ENCODE results near the gene PTGR1. TPM values are rescaled to one million over a fixed set of nuclear protein-coding genes. Genes with fewer than 3 reads are reported as not detected.

Gene PTGR1
- total RNA-seq, 1 experiment from 2014 or later = 41.6 TPM

- TF ChIP-seq AFF4 (CRISPR knock-in tag; IDR thresholded peaks at IDR 0.05; ENCODE audit: borderline replicate concordance) (no peak), SOX15 (CRISPR knock-in tag; IDR thresholded peaks at IDR 0.05) (no peak), ELF4 (CRISPR knock-in tag; IDR thresholded peaks at IDR 0.05; ENCODE audit: low read depth) (no peak), JUN (CRISPR knock-in tag; IDR thresholded peaks at IDR 0.05) (no peak), SMAD3 (CRISPR knock-in tag; IDR thresholded peaks at IDR 0.05; ENCODE audit: borderline replicate concordance) (no peak), STAT6 (CRISPR knock-in tag; conservative IDR thresholded peaks at IDR 0.05; ENCODE audit: low read depth) (no peak), ZNF425 (CRISPR knock-in tag; conservative IDR thresholded peaks at IDR 0.05) (no peak), ZNF281 (CRISPR knock-in tag; IDR thresholded peaks at IDR 0.05) (no peak), OVOL2 (CRISPR knock-in tag; IDR thresholded peaks at IDR 0.05; ENCODE audit: borderline replicate concordance) (no peak), E2F1 (CRISPR knock-in tag; IDR thresholded peaks at IDR 0.05) (no peak)
Measured at GRCh38 chr9:111613436-111614040, 14.1 kb upstream of the PTGR1 start (continued).

- POLR2A ChIA-PET = no interaction called here
- no peak overlapping the region for H3K27ac Mint-ChIP-seq
Measured at GRCh38 chr9:111610845-111611244, 11.4 kb upstream of the PTGR1 start.

More at GRCh38 chr9:111610845-111611244, 11.4 kb upstream of the PTGR1 start:
- Mint-ChIP-seq H3K36me3 (no peaks in the 10 kb centered on the region), H3K4me3 (no peak overlapping the region), H3K27me3 (ENCODE audit: low read depth) (no peaks in the 10 kb centered on the region), H3K9me3 (no peaks in the 10 kb centered on the region), H3K4me1 (peaks cover 3% of the 10 kb centered on the region; the same call in 1 of the 2 replicates)
- no peak for ATAC-seq
- CTCF ChIA-PET = interaction anchor here (1.1 kb wide), 1 partner anchor 10 kb away, joined by 9 read pairs; no protein-coding TSS in a partner anchor
- no peak for DNase-seq (ENCODE audit: low spot score)
- TF ChIP-seq MLX (CRISPR knock-in tag; IDR thresholded peaks at IDR 0.05) (no peak), ZNF281 (CRISPR knock-in tag; IDR thresholded peaks at IDR 0.05) (no peak), HMGXB4 (CRISPR knock-in tag; IDR thresholded peaks at IDR 0.05) (no peak), USF2 (CRISPR knock-in tag; IDR thresholded peaks at IDR 0.05) (no peak), ZMAT4 (CRISPR knock-in tag; IDR thresholded peaks at IDR 0.05) (no peak)

Measured in WTC11 (cell line).